GM21447 (cell line): ENCODE results near the gene MTA1.
A peak's percentile ranks its signal among the peaks of the same experiment; 100 is the strongest.

Source experiments
- ATAC-seq: cut with Tn5 transposase; IDR thresholded peaks from one replicate; pipeline ENCODE4 v1.9.1; 2021; ENCODE audit not compliant: unreplicated experiment

MTA1 gene

GRCh38 chr14:105401699-105402098 lies 17.9 kb upstream of the MTA1 start:
- ATAC-seq: no peak

- ATAC-seq: no peak
Measured at GRCh38 chr14:105408592-105408991, 11.0 kb upstream of the MTA1 start.

- ATAC-seq: no peak
Measured at GRCh38 chr14:105409364-105409763, 10.3 kb upstream of the MTA1 start.

GRCh38 chr14:105410642-105411016 lies 9.0 kb upstream of the MTA1 start:
- ATAC-seq: no peak

GRCh38 chr14:105411017-105411941 lies 8.3 kb upstream of the MTA1 start:
- no peak for ATAC-seq

- no peak for ATAC-seq
Measured at GRCh38 chr14:105411985-105412770, 7.4 kb upstream of the MTA1 start.

- no peak for ATAC-seq
Measured at GRCh38 chr14:105412771-105413543, 6.7 kb upstream of the MTA1 start.

- ATAC-seq: no peak
Measured at GRCh38 chr14:105413544-105413886, 6.1 kb upstream of the MTA1 start.

GRCh38 chr14:105414456-105415371 lies 4.9 kb upstream of the MTA1 start:
- ATAC-seq: peak; percentile 47

- ATAC-seq: no peak
Measured at GRCh38 chr14:105415481-105416428, 3.9 kb upstream of the MTA1 start.

- ATAC-seq: no peak
Measured at GRCh38 chr14:105416671-105417070, 3.0 kb upstream of the MTA1 start.

- ATAC-seq: no peak
Measured at GRCh38 chr14:105417690-105418121, 1.9 kb upstream of the MTA1 start.

GRCh38 chr14:105418269-105419194 lies 1.1 kb upstream of the MTA1 start:
- ATAC-seq: no peak

- no peak for ATAC-seq
Measured at GRCh38 chr14:105420101-105420973, 710 bp downstream of the MTA1 start.

GRCh38 chr14:105420974-105421674 lies 1.5 kb downstream of the MTA1 start:
- ATAC-seq: no peak
